Ishikawa (cell line): ENCODE data around the gene PGM1.

ENCODE experiments used
- CEBPB ChIP-seq: IDR thresholded peaks from 2 replicates; pipeline ENCODE4 v1.6.1; 2012
- EP300 ChIP-seq: IDR thresholded peaks from 2 replicates; pipeline ENCODE4 v1.6.1; 2012; ENCODE audit warnings: borderline replicate concordance
- RAD21 ChIP-seq: IDR thresholded peaks from 2 replicates; pipeline ENCODE4 v1.6.1; 2012; ENCODE audit warnings: low read depth
- TAF1 ChIP-seq: IDR thresholded peaks from 2 replicates; pipeline ENCODE4 v1.6.1; 2012; ENCODE audit warnings: low read depth, mild to moderate bottlenecking
- TEAD4 ChIP-seq: IDR thresholded peaks from 2 replicates; pipeline ENCODE4 v1.6.1; 2012

DNA sequence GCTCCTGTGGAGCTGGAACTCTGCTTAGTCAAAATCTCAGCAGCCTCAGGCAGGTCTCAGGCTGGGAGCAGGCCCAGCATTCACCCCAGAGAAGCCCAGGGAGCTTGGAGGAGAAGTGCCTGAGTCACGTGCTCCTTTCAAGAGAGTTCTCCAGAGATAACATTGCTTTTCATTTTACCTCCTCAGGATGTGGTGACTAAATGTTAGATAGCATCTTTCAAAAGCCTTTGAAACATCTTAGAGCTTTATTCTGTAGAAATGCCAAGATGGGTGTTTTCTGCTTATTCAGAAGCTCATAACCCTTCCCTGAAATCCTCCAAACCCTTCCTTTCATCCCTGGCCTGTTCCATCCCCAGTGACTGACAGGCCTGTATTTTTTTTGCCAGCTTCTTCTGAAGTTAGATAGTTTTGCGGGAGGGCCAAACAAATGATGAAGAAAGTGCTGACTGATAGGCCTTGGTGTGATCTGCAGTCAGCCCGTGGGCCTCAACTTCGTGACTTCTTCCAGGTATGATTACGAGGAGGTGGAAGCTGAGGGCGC is 58.0 kb downstream of the PGM1 start:
- TF ChIP-seq CEBPB (no peak), EP300 (no peak), TEAD4 (no peak), RAD21 (no peak), TAF1 (no peak)
